GM18873 (cell line): ENCODE measurements around the gene PARD6A.
"Not testable (repeated sequence)": the region's sequence is repeated elsewhere in the genome, so short reads cannot be mapped to it uniquely, and the experiment has no call there.

Experiments
- ATAC-seq: cut with Tn5 transposase; IDR thresholded peaks from one replicate; pipeline ENCODE4 v1.9.1; 2021; ENCODE audit warnings: mild to moderate bottlenecking, moderate library complexity, moderate number of reproducible peaks; ENCODE audit not compliant: unreplicated experiment, low FRiP score

Gene PARD6A

GRCh38 chr16:67679935-67680897, 19.5 kb downstream of the PARD6A start:
- no peak for ATAC-seq

- ATAC-seq, result no peak
Measured at GRCh38 chr16:67683767-67684166, 23.0 kb downstream of the PARD6A start.

GRCh38 chr16:67685388-67686112, 24.8 kb downstream of the PARD6A start:
- no peak for ATAC-seq

GRCh38 chr16:67693517-67694285, 32.9 kb downstream of the PARD6A start:
- ATAC-seq, result not testable (repeated sequence)

DNA sequence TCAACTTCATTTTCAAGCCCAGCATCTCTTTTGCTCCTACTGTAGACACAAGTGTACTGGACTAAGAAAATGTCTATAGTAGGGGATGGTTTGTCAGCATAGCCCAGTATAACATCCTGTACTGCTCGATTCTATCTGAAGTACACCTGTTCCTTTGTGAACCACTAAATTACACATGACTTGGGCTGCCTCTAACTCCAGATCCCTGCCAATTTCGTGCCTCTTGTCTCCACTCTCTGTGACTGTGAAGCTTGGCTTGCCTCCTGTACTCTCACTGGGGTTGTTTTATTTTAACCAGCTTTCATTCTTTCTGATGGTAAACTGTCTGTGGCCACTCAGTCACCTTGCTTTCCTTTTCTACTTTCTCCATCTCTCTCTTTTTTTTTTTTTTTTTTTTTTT, 33.9 kb downstream of the PARD6A start:
- no peak for ATAC-seq

GRCh38 chr16:67697422-67698185, 36.8 kb downstream of the PARD6A start:
- ATAC-seq, result no peak

- ATAC-seq, result no peak
Measured at GRCh38 chr16:67699265-67699664, 38.5 kb downstream of the PARD6A start.

DNA sequence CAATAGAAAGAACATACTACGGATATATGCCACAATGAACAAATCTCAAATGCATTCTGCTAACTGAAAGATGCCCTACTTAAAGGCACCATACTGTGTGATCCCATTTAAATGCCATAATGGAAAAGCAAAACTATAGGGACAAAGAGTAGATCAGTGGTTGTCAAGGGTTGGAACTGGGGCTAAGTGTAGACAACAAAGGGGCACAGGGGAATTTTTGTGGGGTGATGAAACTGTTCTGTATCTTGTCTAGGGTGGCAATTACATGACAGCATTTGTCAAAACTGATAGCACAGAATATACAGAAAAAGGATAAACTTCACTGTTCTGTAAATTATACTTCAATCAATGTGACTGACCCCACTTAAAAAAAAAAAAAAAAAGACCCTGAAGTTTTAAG, 40.7 kb downstream of the PARD6A start:
- no peak for ATAC-seq

GRCh38 chr16:67702130-67702529, 41.4 kb downstream of the PARD6A start:
- ATAC-seq, result no peak

DNA sequence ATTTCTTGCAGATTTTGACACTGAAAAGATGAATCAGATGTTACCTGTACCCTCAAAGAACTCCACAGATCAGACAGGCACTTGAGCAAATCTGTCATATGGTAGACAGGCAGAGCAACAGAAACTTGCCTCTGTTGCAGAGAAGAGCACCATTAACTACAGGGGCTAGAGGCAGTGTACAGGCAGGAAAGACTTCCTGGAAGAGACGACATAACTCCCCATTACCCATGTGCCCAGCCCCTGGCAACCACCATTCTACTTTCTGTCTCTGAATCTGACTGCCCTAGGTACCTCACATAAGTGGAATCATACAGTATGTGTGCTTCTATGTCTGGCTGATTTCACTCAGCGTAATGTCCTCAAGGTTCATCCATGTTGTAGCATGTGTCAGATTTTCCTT, 42.9 kb downstream of the PARD6A start:
- no peak for ATAC-seq

DNA sequence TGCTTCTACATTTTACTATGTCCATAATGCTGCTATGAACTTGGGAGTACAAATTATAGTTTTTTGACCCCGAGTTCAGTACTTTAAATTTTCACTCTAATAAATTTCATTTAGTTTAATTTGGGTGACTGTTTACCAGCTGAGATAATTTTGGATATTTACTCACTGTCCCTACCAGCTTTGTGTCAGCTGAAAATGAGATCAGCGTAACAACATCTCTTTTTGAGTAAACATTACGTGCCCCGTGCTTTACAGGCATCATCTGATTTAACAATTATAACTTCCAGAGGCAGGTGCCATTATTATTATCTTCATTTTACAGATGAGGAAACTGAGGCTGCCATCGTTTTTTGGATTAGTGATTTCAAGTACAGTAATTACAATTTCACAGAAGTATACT, 43.4 kb downstream of the PARD6A start:
- no peak for ATAC-seq

GRCh38 chr16:67707210-67707609, 46.5 kb downstream of the PARD6A start:
- ATAC-seq, result no peak

DNA sequence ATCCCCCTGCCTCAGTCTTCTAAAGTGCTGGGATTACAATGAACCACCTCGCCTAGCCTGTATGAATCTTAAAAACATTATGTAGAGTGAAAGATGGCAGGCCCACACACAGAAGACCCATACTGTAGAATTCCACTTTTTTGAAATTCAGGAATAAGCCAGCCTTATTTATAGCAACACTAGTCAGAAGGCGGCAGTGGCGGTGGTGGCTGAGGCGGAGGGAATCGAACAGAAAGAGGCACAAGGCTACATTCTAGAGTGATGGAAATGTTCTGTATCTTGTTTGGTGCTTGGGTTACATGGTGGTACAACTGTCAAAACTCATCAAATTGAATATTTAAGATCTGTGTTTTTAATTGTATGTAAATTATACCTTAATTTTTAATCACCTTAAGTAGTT, 47.0 kb downstream of the PARD6A start:
- no peak for ATAC-seq

DNA sequence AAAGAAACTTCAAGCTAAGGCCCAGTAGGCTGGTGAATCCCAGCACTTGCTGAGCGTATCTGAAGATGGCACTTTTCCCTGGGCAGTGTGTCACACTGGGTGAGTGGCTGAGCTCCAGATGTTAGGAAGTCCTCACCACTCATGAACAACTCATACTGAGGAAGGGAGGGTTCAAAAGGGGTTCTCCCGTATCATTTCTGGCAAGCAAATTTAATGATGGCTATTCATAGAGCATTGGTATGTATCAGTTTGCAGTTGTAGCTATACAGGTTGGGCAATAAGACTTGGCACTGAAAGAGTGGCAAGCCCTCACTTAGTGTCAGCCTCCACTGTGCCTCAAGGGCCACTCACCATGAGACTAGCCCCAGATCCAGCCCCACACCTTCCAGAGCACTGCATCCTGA, 47.6 kb downstream of the PARD6A start:
- ATAC-seq, result no peak

- ATAC-seq, result no peak
Measured at GRCh38 chr16:67709050-67709449, 48.3 kb downstream of the PARD6A start.

DNA sequence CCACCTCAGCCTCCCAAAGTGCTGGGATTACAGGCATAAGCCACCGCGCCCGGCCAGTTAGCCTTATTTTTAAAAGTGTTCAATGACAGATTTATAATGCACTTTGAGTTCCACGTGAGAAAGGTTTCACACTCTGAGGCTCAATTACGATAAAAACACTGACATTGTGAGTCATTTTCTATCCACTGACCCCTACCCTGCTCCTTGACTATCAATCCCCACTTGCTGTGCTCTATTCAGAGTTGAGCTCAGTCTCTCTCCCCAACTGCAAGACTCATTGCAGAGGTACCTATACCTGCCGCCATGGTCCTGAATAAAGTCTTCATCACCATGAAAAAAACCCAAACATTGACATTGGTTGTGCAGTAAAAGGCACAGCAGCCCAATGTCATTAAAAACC, 49.8 kb downstream of the PARD6A start:
- ATAC-seq, result no peak
